Stomach (tissue), 4 donors: ENCODE results near the gene CATSPER1.

Experiments
- EP300 ChIP-seq: sonication (generic); formaldehyde crosslinking; IDR thresholded peaks from one replicate; pipeline ENCODE4 v1.6.1; 2017; ENCODE audit warnings: antibody characterized with exemption
- POLR2A ChIP-seq, 4 donors: fragments of 450-650 bp; IDR thresholded peaks; one replicate each; pipeline ENCODE4 v1.6.1; 2016; ENCODE audit warnings: antibody characterized with exemption in 4 of 4, control low read depth in 2 of 4, mild to moderate bottlenecking in 1 of 4, moderate library complexity in 1 of 4
- TF ChIP-seq, protein P1 (sequence below), 7 experiments: fragments of 450-650 bp in 4 of 7; fragments of 200-600 bp in 3 of 7; sonication (generic) in 3 of 7; IDR thresholded peaks; one replicate each; pipeline ENCODE4 v1.5.1; 2016 to 2019; ENCODE audit warnings: antibody characterized with exemption in 7 of 7, control low read depth in 2 of 7, mild to moderate bottlenecking in 1 of 7

GRCh38 chr11:66006134-66006890 is 20.0 kb downstream of the CATSPER1 start:
- TF ChIP-seq, protein P1, sequence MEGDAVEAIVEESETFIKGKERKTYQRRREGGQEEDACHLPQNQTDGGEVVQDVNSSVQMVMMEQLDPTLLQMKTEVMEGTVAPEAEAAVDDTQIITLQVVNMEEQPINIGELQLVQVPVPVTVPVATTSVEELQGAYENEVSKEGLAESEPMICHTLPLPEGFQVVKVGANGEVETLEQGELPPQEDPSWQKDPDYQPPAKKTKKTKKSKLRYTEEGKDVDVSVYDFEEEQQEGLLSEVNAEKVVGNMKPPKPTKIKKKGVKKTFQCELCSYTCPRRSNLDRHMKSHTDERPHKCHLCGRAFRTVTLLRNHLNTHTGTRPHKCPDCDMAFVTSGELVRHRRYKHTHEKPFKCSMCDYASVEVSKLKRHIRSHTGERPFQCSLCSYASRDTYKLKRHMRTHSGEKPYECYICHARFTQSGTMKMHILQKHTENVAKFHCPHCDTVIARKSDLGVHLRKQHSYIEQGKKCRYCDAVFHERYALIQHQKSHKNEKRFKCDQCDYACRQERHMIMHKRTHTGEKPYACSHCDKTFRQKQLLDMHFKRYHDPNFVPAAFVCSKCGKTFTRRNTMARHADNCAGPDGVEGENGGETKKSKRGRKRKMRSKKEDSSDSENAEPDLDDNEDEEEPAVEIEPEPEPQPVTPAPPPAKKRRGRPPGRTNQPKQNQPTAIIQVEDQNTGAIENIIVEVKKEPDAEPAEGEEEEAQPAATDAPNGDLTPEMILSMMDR (IDR thresholded peaks at IDR 0.05): no peak
- no peak for TF ChIP-seq POLR2A (IDR thresholded peaks at IDR 0.05)
- no peak for TF ChIP-seq EP300
